Measurements from ENCODE around the gene DNAJC11.

DNA sequence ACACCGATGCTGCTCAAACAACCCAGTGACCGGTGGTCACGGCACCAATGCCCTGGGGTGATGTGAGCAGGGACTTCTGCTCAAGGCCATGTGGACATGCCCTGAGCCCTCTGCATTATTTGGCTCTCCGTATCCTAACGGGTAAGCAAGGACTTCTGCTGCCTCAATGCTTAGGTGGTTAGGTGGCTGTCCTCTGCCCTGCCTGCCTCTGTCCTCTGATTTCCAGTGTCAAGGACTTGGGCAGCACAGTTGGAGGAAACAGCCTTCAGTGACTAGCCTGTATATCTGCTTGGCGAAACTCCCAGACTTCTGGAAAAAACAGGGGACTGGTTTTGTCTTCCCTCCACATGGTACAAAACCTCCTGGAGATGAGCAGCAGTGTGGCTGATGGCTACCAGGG, 34.5 kb downstream of the DNAJC11 start:
- TF ChIP-seq, protein P1, sequence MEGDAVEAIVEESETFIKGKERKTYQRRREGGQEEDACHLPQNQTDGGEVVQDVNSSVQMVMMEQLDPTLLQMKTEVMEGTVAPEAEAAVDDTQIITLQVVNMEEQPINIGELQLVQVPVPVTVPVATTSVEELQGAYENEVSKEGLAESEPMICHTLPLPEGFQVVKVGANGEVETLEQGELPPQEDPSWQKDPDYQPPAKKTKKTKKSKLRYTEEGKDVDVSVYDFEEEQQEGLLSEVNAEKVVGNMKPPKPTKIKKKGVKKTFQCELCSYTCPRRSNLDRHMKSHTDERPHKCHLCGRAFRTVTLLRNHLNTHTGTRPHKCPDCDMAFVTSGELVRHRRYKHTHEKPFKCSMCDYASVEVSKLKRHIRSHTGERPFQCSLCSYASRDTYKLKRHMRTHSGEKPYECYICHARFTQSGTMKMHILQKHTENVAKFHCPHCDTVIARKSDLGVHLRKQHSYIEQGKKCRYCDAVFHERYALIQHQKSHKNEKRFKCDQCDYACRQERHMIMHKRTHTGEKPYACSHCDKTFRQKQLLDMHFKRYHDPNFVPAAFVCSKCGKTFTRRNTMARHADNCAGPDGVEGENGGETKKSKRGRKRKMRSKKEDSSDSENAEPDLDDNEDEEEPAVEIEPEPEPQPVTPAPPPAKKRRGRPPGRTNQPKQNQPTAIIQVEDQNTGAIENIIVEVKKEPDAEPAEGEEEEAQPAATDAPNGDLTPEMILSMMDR (IDR thresholded peaks at IDR 0.05; ENCODE audit: borderline replicate concordance, extremely low read depth, low read length, poor library complexity, severe bottlenecking) = no peak
- no peak for TF ChIP-seq EZH2 (IDR thresholded peaks at IDR 0.05; ENCODE audit: borderline replicate concordance, low read depth, low read length, severe bottlenecking)
